Right renal cortex interstitium (tissue), 3 donors: Measurements from ENCODE around the gene ST7L. TPM values are rescaled to one million over a fixed set of nuclear protein-coding genes. Genes with fewer than 3 reads are reported as not detected.
"Not testable (repeated sequence)": the region's sequence is repeated elsewhere in the genome, so short reads cannot be mapped to it uniquely, and the experiment has no call there.

Experiments used
- DNase-seq, 3 donors: peaks; one replicate each; pipeline ENCODE4 v3.0.0-alpha.2; 2013; ENCODE audit warnings: low read depth in 3 of 3, low spot score in 2 of 3
- polyA plus RNA-seq, 3 donors: library from polyadenylated mRNA; unstranded; fragments of 120-200 nt; gene quantifications; one replicate each; pipeline ENCODE4 v1.2.1, GENCODE V29; 2013; ENCODE audit not compliant: insufficient read length in 3 of 3

ST7L gene
- polyA plus RNA-seq: 10 to 100 TPM; 27.2 to 31.1 (median 29.1) TPM

GRCh38 chr1:112618721-112619517 is at the start of gene ST7L:
Gene ST7L (minus strand): TSS chr1:112619141. CDS start chr1:112619113, 28 bp downstream.
- peak; percentile 54 to 74 (median 57) for DNase-seq

GRCh38 chr1:112666946-112667345 is 48.0 kb upstream of the ST7L start:
- no peak for DNase-seq

- no peak for DNase-seq
These were observed 46.9 kb upstream of the ST7L start for GRCh38 chr1:112665857-112666256.

GRCh38 chr1:112651205-112651604 is 32.3 kb upstream of the ST7L start:
- DNase-seq: no peak

- no peak for DNase-seq
These were observed 27.3 kb upstream of the ST7L start for GRCh38 chr1:112646225-112646624.

- no peak for DNase-seq
These were observed 24.1 kb upstream of the ST7L start for GRCh38 chr1:112643080-112643479.

- DNase-seq: not testable (repeated sequence)
These were observed 21.5 kb upstream of the ST7L start for GRCh38 chr1:112640437-112640836.

GRCh38 chr1:112638110-112638428 is 19.1 kb upstream of the ST7L start:
- no peak for DNase-seq

- no peak for DNase-seq
These were observed 18.5 kb upstream of the ST7L start for GRCh38 chr1:112637254-112638109.

- no peak for DNase-seq
These were observed 17.8 kb upstream of the ST7L start for GRCh38 chr1:112636597-112637253.

- DNase-seq: no peak
These were observed 17.1 kb upstream of the ST7L start for GRCh38 chr1:112636056-112636455.

- no peak for DNase-seq
These were observed 15.4 kb upstream of the ST7L start for GRCh38 chr1:112634367-112634766.

- DNase-seq: no peak
These were observed 14.7 kb upstream of the ST7L start for GRCh38 chr1:112633628-112634027.

GRCh38 chr1:112629256-112629655 is 10.3 kb upstream of the ST7L start:
- DNase-seq: no peak

GRCh38 chr1:112628516-112628915 is 9.6 kb upstream of the ST7L start:
- no peak for DNase-seq

GRCh38 chr1:112626887-112627286 is 7.9 kb upstream of the ST7L start:
- no peak for DNase-seq

- no peak for DNase-seq
These were observed 7.3 kb upstream of the ST7L start for GRCh38 chr1:112626193-112626592.

GRCh38 chr1:112625696-112626095 is 6.8 kb upstream of the ST7L start:
- no peak for DNase-seq

- DNase-seq: not testable (repeated sequence)
These were observed 5.6 kb upstream of the ST7L start for GRCh38 chr1:112624493-112624892.

- no peak for DNase-seq
These were observed 1.4 kb upstream of the ST7L start for GRCh38 chr1:112620377-112620695.
